Thyroid gland (tissue), 4 donors: ENCODE measurements around the gene KCNAB1. TPM values are rescaled to one million over a fixed set of nuclear protein-coding genes. Genes with fewer than 3 reads are reported as not detected.
"Not testable (repeated sequence)": the region's sequence is repeated elsewhere in the genome, so short reads cannot be mapped to it uniquely, and the experiment has no call there.

ENCODE experiments used
- DNase-seq, 2 donors: peaks; one replicate each; pipeline ENCODE4 v3.0.0-alpha.2; 2019
- H3K27ac ChIP-seq, 3 donors: fragments of 200-600 bp; sonication (generic); 1 replicate in 2 of 3; 2 replicates in 1 of 3; pipeline ENCODE4 v1.5.1; 2016 to 2019; ENCODE audit warnings: mild to moderate bottlenecking in 1 of 3, moderate library complexity in 1 of 3
- H3K27me3 ChIP-seq: fragments of 200-600 bp; sonication (generic); one replicate; pipeline ENCODE4 v1.5.1; 2019
- H3K36me3 ChIP-seq, 2 donors: fragments of 200-600 bp; sonication (generic); one replicate each; pipeline ENCODE4 v1.5.1; 2016 to 2019
- H3K4me1 ChIP-seq, 2 donors: fragments of 200-600 bp; sonication (generic); one replicate each; pipeline ENCODE4 v1.5.1; 2017 to 2019
- H3K4me3 ChIP-seq, 3 donors: fragments of 200-600 bp; sonication (generic); replicated peaks in 1 of 3; 1 replicate in 2 of 3; 2 replicates in 1 of 3; pipeline ENCODE4 v1.5.1; 2016; ENCODE audit warnings: mild to moderate bottlenecking in 1 of 3
- H3K9me3 ChIP-seq: fragments of 200-600 bp; sonication (generic); one replicate; pipeline ENCODE4 v1.5.1; 2017
- CTCF ChIP-seq, 6 experiments: fragments of 200-600 bp in 3 of 6; fragments of 450-650 bp in 3 of 6; sonication (generic) in 3 of 6; IDR thresholded peaks; one replicate each; pipeline ENCODE4 v1.5.1; 2016 to 2019; ENCODE audit warnings: antibody characterized with exemption in 6 of 6, mild to moderate bottlenecking in 2 of 6, inconsistent platforms in 1 of 6, moderate library complexity in 1 of 6
- POLR2A ChIP-seq, 2 donors: fragments of 450-650 bp; IDR thresholded peaks; one replicate each; pipeline ENCODE4 v1.6.1; 2017; ENCODE audit warnings: antibody characterized with exemption in 2 of 2, mild to moderate bottlenecking in 2 of 2, moderate library complexity in 1 of 2
- WGBS, 2 donors: methylation state at CpG; one replicate each; pipeline ENCODE4 v1.1.5; 2017; 5-methylcytosine and 5-hydroxymethylcytosine counted together
- intact Hi-C: fragments of 100-400 bp; cut with DNase I; formaldehyde crosslinking; loops from one replicate; pipeline ENCODE4 v1.15.1; 2023
- total RNA-seq, 4 donors: library from RNA; depleted of rRNA; stranded (reverse); fragments of >200 nt; gene quantifications; one replicate each; pipeline ENCODE4 v1.2.3, GENCODE V29; 2016

Gene KCNAB1
- total RNA-seq, 4 donors from 2014 or later: 19.3 to 26.1 (median 22.9) TPM

- WGBS, 2 donors: 85 to 86% methylated on average over 2 of the region's 2 CpGs
- TF ChIP-seq POLR2A (IDR thresholded peaks at IDR 0.05): no peak
- no peak for TF ChIP-seq CTCF (IDR thresholded peaks at IDR 0.05)
- Histone ChIP-seq H3K36me3 (no peaks in the 10 kb centered on the region), H3K4me3 (no peak overlapping the region), H3K27ac (no peak overlapping the region), H3K27me3 (no peaks in the 10 kb centered on the region), H3K4me1 (no peaks in the 10 kb centered on the region), H3K9me3 (no peaks in the 10 kb centered on the region)
- intact Hi-C loops: no loop called here
- no peak for DNase-seq
Measured at GRCh38 chr3:156094391-156094790, 26.0 kb upstream of the KCNAB1 start.

GRCh38 chr3:156095652-156096051 lies 24.7 kb upstream of the KCNAB1 start:
- intact Hi-C loops, H3K9me3 ChIP-seq, H3K36me3 ChIP-seq, H3K4me3 ChIP-seq, H3K4me1 ChIP-seq, DNase-seq, H3K27me3 ChIP-seq, H3K27ac ChIP-seq: not testable (repeated sequence)
- 99 to 100% methylated on average over 4 of the region's 4 CpGs for WGBS, 2 donors

GRCh38 chr3:156098437-156099035 lies 21.8 kb upstream of the KCNAB1 start:
- Histone ChIP-seq H3K4me3 (no peak overlapping the region), H3K27ac (no peak overlapping the region), H3K36me3 (no peaks in the 10 kb centered on the region), H3K27me3 (no peaks in the 10 kb centered on the region), H3K9me3 (no peaks in the 10 kb centered on the region), H3K4me1 (no peaks in the 10 kb centered on the region)
- intact Hi-C loops: no loop called here
- DNase-seq: no peak
- TF ChIP-seq POLR2A (IDR thresholded peaks at IDR 0.05): no peak
- no peak for TF ChIP-seq CTCF (IDR thresholded peaks at IDR 0.05)
- 88 to 96% methylated on average over 4 of the region's 4 CpGs for WGBS, 2 donors

GRCh38 chr3:156099348-156099747 lies 21.0 kb upstream of the KCNAB1 start:
- DNase-seq, H3K4me1 ChIP-seq, H3K36me3 ChIP-seq, H3K9me3 ChIP-seq, H3K4me3 ChIP-seq, intact Hi-C loops, H3K27ac ChIP-seq, H3K27me3 ChIP-seq: not testable (repeated sequence)
- 85 to 96% methylated on average over 6 to 19 of the region's 27 CpGs for WGBS, 2 donors

- H3K27ac ChIP-seq, H3K9me3 ChIP-seq, H3K36me3 ChIP-seq, H3K27me3 ChIP-seq, H3K4me1 ChIP-seq, intact Hi-C loops, H3K4me3 ChIP-seq, DNase-seq: not testable (repeated sequence)
- WGBS, 2 donors: 94 to 96% methylated on average over 9 of the region's 9 CpGs
Measured at GRCh38 chr3:156099984-156100383, 20.4 kb upstream of the KCNAB1 start.

- intact Hi-C loops: no loop called here
- no peak for DNase-seq
- no peak overlapping the region for H3K27ac ChIP-seq
- H3K36me3 ChIP-seq: no peaks in the 10 kb centered on the region
- no peak overlapping the region for H3K4me3 ChIP-seq
- H3K9me3 ChIP-seq: no peaks in the 10 kb centered on the region
- no peaks in the 10 kb centered on the region for H3K27me3 ChIP-seq
- WGBS, 2 donors: 52 to 61% methylated on average over 4 of the region's 4 CpGs
- H3K4me1 ChIP-seq: no peaks in the 10 kb centered on the region
- TF ChIP-seq CTCF (IDR thresholded peaks at IDR 0.05) (no peak), POLR2A (IDR thresholded peaks at IDR 0.05) (no peak)
Measured at GRCh38 chr3:156102267-156102931, 18.0 kb upstream of the KCNAB1 start.
